Measurements from ENCODE around the gene NUDT22.

NUDT22 gene

GRCh38 chr11:64254326-64254725 lies 28.3 kb downstream of the NUDT22 start:
- DNase-seq (ENCODE audit: low read depth in 2 of 2): no peak

GRCh38 chr11:64255135-64256128 lies 29.4 kb downstream of the NUDT22 start:
- DNase-seq (ENCODE audit: low read depth in 2 of 2): no peak

DNA sequence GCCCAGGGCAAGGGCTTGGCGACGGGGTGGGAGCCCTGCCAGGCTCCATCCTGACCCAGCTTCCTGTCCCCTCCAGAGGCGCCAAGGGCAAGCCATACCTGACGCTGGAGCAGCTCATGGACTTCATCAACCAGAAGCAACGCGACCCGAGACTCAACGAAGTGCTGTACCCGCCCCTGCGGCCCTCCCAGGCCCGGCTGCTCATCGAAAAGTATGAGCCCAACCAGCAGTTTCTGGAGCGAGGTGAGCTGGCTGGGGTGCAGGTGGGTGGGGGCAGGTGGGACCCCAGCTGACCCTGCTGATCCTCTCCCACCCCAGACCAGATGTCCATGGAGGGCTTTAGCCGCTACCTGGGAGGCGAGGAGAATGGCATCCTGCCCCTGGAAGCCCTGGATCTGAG lies 30.2 kb downstream of the NUDT22 start:
- DNase-seq (ENCODE audit: low read depth in 2 of 2): no peak

- no peak for DNase-seq (ENCODE audit: low read depth in 2 of 2)
These were observed 32.3 kb downstream of the NUDT22 start for GRCh38 chr11:64258356-64258755.

- no peak for DNase-seq (ENCODE audit: low read depth in 2 of 2)
These were observed 33.0 kb downstream of the NUDT22 start for GRCh38 chr11:64258946-64259532.

DNA sequence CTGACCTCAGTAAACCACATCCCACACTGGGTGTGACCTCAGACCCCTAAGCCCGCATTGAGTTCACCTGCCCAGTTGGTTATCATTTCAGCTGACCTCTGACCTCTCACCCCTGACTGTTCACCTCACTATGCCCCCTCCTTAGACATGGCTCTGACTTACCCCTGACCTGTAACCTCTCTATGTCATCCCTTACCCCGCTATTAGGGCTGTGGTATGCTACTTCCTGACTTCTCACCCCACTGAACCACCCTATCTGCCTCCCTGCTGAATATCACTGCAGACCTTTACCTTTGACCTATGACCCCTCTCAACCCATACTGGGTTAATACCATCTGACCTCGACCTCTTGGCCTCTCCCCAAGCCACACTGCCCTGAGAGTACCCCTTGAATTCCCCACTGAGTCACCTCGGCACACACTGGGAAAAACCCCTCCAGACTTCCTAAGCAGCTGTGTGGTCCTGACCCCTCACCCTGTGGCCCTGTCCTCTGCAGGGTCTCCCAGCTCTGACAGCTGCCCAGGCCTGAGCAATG lies 33.5 kb downstream of the NUDT22 start:
- no peak for DNase-seq (ENCODE audit: low read depth in 2 of 2)

DNA sequence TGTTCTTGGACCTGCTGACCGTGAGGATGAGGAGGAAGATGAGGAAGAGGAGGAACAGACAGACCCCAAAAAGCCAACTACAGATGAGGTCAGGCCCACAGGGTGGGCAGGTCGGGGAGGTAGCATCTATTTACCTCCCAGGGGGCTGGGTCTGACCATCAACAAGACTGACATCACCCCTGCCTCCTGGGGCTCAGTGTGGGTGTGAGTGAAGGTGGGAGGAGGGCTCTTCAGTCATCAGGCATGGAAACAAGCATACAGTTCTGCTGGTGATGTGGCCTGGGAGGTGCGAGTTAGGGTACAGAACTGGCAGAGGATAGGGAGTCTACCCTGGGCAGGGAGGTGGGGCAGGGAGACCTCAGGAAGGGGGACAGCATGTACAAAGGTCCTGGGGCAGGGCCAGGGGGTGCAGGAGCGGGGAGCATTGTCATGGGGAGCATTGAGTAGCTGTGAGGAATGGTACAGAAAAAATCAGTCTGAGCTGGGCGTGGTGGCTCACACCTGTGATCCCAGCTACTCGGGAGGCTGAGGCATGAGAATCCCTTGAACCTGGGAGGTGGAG lies 34.2 kb downstream of the NUDT22 start:
- DNase-seq (ENCODE audit: low read depth in 2 of 2): no peak

DNA sequence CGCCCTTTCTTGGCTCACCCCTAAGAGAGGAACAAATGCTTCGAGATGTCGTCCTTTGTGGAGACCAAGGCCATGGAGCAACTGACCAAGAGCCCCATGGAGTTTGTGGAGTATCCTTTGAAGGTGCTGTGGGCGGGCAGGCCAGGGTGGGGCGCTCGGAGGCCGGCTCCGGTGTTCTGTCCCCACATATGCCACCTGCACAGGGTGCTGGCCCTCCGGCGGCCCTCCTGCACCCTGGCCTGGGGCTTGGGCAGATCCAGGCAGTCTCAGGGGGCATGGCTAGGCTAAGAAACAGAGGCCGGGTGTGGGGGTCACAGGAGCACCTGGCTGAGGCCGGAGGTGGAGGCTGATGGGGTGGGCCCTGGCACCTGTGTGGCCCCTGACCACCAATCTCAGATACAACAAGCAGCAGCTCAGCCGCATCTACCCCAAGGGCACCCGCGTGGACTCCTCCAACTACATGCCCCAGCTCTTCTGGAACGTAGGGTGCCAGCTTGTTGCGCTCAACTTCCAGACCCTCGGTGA lies 35.5 kb downstream of the NUDT22 start:
- DNase-seq (ENCODE audit: low read depth in 2 of 2): no peak

DNA sequence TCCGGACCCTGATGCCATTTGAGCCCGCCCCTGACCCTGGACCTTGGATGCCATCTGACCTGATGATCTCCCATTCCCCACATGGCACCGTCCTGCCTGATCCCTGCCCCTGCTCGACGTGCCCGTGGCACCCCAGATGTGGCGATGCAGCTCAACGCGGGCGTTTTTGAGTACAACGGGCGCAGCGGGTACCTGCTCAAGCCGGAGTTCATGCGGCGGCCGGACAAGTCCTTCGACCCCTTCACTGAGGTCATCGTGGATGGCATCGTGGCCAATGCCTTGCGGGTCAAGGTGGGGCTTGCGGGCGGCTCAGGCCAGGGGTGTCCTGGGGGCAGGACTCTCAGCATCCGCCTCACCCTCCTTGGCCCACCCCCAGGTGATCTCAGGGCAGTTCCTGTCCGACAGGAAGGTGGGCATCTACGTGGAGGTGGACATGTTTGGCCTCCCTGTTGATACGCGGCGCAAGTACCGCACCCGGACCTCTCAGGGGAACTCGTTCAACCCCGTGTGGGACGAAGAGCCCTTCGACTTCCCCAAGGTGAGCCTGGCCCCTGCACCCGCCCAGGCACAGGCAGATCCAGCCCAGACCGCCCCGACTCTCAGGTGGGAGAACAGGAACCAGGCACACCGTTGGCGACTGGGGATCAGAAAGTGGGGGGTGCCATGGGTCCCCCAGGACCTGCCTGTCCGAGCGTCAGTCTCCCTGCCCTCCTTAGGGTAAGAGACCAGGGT lies 36.4 kb downstream of the NUDT22 start:
- no peak for DNase-seq (ENCODE audit: low read depth in 2 of 2)

GRCh38 chr11:64263021-64263946 lies 37.2 kb downstream of the NUDT22 start:
- no peak for DNase-seq (ENCODE audit: low read depth in 2 of 2)

- no peak for DNase-seq (ENCODE audit: low read depth in 2 of 2)
These were observed 37.9 kb downstream of the NUDT22 start for GRCh38 chr11:64263947-64264317.

DNA sequence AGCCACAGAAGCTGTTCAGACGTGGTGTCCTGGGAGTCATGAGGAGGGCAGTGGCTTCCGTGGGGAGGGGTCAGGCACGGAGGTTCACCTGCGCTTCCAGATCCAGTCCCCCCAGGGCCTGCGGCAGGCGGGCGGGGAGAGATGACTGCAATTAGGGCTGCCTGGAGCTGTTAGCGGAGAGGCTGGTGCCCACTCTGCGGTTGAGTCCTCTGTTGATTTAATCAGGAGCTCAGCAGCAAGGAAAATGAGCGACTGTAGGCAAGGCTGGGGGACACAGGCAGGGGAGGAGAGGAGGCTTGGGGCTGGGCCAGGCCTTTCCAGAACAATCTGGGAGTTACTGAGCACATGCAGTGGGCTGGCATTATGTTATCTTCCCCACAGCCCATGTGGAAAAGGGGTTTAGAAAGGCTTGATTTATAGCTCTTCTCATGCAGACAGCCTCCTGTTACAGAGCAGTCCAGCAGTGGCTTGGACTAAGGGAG lies 38.3 kb downstream of the NUDT22 start:
- DNase-seq (ENCODE audit: low read depth in 2 of 2): no peak

DNA sequence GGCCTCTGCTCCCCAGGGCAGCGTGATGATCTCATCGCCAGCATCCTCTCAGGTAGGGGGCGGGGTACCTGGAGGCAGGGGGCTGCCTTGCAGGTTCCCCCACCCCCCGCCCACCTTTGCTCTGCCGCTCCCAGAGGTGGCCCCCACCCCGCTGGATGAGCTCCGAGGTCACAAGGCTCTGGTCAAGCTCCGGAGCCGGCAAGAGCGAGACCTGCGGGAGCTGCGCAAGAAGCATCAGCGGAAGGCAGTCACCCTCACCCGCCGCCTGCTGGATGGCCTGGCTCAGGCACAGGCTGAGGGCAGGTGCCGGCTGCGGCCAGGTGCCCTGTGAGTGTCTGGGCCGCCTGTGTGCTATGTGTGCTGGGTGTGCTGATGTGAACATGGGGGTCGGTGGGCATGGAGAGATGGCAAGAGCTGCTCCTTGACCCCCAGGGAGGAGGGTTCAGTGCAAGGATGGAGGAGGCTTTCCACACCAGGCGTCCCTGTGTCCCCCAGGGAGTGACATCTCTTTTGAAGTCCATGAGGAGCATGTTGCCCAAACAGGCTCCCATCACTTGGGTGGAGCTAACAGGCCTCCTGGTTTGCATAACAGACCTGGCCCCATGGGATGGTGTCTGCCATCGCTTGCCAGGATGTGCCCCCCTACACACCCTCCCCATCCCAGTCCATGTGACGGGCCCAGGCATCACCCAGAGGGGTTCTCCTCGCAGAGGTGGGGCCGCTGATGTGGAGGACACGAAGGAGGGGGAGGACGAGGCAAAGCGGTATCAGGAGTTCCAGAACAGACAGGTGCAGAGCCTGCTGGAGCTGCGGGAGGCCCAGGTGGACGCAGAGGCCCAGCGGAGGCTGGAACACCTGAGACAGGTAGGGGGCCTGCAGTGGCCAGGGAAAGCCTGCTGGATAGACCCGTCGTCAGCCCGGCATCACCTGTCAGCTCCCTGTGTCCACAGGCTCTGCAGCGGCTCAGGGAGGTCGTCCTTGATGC lies 39.4 kb downstream of the NUDT22 start:
- DNase-seq (ENCODE audit: low read depth in 2 of 2): no peak

GRCh38 chr11:64266339-64266738 lies 40.3 kb downstream of the NUDT22 start:
- no peak for DNase-seq (ENCODE audit: low read depth in 2 of 2)

GRCh38 chr11:64267207-64267945 lies 41.3 kb downstream of the NUDT22 start:
- no peak for DNase-seq (ENCODE audit: low read depth in 2 of 2)

- DNase-seq (ENCODE audit: low read depth in 2 of 2): no peak
These were observed 42.2 kb downstream of the NUDT22 start for GRCh38 chr11:64268025-64268892.

DNA sequence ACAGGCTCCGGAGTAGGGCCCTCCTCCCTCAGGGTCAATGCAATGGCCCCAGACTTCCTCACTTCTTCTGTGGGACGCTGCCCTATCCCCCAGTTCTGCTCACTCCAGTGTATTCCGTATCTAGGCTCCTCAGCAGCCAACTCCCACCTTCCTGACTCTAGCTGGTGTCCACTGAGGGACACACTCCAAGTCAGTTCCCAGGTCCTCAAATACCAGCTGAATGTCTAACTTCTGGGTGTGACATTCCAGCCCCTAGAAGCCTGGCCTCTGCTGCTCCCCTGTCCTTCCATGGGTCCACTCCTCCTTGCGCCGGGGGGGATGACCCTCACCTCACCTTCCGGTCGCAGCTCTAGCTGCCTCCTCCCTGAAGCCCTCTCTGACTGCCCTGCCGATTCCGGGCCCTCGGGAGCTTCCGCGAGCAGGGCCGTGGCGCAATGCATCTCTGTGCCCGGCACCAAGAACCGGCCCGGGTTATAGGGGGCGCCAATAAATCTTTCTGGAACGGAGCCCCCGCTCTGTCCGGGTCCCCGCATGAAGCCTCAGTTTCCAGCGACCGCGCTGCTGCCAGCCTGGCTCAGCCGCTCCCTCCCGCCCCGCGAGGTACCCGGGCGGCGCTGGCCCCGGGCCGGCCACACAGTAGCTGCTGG lies 42.9 kb downstream of the NUDT22 start:
- DNase-seq (ENCODE audit: low read depth in 2 of 2): no peak

All from stimulated activated CD8-positive, alpha-beta memory T cell treated with anti-CD3 and anti-CD28 coated beads, Interleukin-15, amount 100 ng/mL, for 4 hours (primary cell).